ENCODE results near the gene VAT1.
"Not testable (repeated sequence)": the region's sequence is repeated elsewhere in the genome, so short reads cannot be mapped to it uniquely, and the experiment has no call there.

Gene VAT1

GRCh38 chr17:42975265-42975664 lies 46.9 kb downstream of the VAT1 start:
- no peak for DNase-seq (ENCODE audit: insufficient read length, low spot score)
- TF ChIP-seq CTCF (IDR thresholded peaks at IDR 0.05; ENCODE audit: insufficient read depth, missing control alignments), result no peak
- FAIRE-seq, result no peak

- DNase-seq (ENCODE audit: insufficient read length, low spot score); FAIRE-seq: not testable (repeated sequence)
Observed at GRCh38 chr17:42973323-42973722, 48.9 kb downstream of the VAT1 start.

GRCh38 chr17:42971589-42971988 lies 50.6 kb downstream of the VAT1 start:
- DNase-seq (ENCODE audit: insufficient read length, low spot score) (no peak), FAIRE-seq (no peak)
- no peak for TF ChIP-seq CTCF (IDR thresholded peaks at IDR 0.05; ENCODE audit: insufficient read depth, missing control alignments)

GRCh38 chr17:42969001-42969581 lies 53.1 kb downstream of the VAT1 start:
- no peak for FAIRE-seq

GRCh38 chr17:42967925-42968324 lies 54.3 kb downstream of the VAT1 start:
- no peak for FAIRE-seq
- DNase-seq (ENCODE audit: insufficient read length, low spot score), result no peak
- TF ChIP-seq CTCF (IDR thresholded peaks at IDR 0.05; ENCODE audit: insufficient read depth, missing control alignments), result no peak

More at GRCh38 chr17:42969001-42969581, 53.1 kb downstream of the VAT1 start:
- DNase-seq (ENCODE audit: insufficient read length, low spot score), result no peak
- TF ChIP-seq CTCF (IDR thresholded peaks at IDR 0.05; ENCODE audit: insufficient read depth, missing control alignments), result no peak

Measured in D721Med (cell line).